HuH-7 (cell line): Measurements from ENCODE around the gene CAPN7.

Experiments
- DNase-seq: peaks from one replicate; pipeline ENCODE4 v3.0.0; 2011; ENCODE audit warnings: low spot score

CAPN7 gene

GRCh38 chr3:15298504-15298903 is 92.5 kb downstream of the CAPN7 start:
- no peak for DNase-seq

GRCh38 chr3:15299036-15299435 is 93.0 kb downstream of the CAPN7 start:
- DNase-seq: no peak

- no peak for DNase-seq
Measured at GRCh38 chr3:15300323-15301078, 94.5 kb downstream of the CAPN7 start.

- no peak for DNase-seq
Measured at GRCh38 chr3:15301761-15302160, 95.7 kb downstream of the CAPN7 start.
